Caki2 (cell line): ENCODE results near the gene MACF1. TPM values are rescaled to one million over a fixed set of nuclear protein-coding genes. Genes with fewer than 3 reads are reported as not detected.
"Not testable (repeated sequence)": the region's sequence is repeated elsewhere in the genome, so short reads cannot be mapped to it uniquely, and the experiment has no call there.

Experiments
- DNase-seq: peaks from one replicate; pipeline ENCODE4 v3.0.0-alpha.2; 2015; ENCODE audit warnings: low read depth
- in situ Hi-C: cut with HindIII; loops from 2 replicates; pipeline ENCODE4 v1.10.0; 2016; ENCODE audit warnings: low sequenced_read_pairs, low pct_unique_long_range_greater_than_20kb, mixed read lengths
- total RNA-seq: library from RNA; depleted of rRNA; stranded (reverse); fragments of >200 nt; shearing (Covaris generic); gene quantifications from 2 replicates; pipeline ENCODE4 v1.2.3, GENCODE V29; 2014; ENCODE audit warnings: low replicate concordance; rRNA removed

The MACF1 gene
- total RNA-seq, 1 experiment from 2014 or later, result 51.1 TPM

- in situ Hi-C loops, result no loop called here
- DNase-seq, result no peak
Observed at GRCh38 chr1:39524171-39524570, 319.7 kb downstream of the MACF1 start.

DNA sequence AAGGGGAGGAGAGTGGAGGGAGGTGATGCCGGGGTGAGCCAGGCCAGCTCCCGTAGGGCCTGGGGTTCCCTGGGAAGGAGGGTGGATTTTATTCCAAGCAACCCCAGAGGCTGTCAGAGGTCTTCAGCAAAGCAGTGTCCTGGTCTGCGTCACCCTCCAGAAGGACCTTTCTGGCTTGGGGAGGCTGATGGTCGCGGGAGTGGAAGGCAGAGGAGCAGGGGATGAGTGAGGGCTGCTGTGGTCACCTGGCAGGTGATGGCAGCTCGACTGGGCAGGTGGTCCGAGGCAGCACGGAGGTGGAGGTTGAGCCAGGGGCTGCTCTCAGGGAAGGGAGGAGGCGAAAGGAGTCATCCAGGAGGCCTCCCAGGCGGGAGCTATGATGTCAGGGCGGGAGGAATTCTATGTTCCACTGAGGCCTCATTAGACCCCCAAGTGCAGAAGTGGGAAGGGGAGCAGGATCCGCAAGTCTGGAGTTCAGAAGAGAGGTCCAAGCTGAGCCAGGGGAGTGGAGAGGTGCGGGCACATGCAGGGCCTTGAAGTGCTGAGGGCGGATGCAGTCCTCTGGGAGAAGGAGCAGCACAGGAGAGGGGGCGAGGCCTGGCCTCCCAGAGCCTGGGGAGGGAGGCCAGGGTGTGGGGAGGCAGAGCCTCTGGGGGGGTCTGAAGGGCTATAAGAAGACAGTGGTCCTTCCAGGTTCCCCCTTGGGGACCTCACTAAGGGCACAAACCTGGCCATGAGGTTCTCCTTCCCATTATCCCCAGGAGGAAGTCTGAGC lies 320.3 kb downstream of the MACF1 start:
- in situ Hi-C loops, result no loop called here
- no peak for DNase-seq

GRCh38 chr1:39525366-39526165 lies 321.1 kb downstream of the MACF1 start:
- no peak for DNase-seq
- in situ Hi-C loops, result no loop called here

GRCh38 chr1:39526466-39527189 lies 322.1 kb downstream of the MACF1 start:
- DNase-seq, result no peak
- in situ Hi-C loops, result no loop called here

DNA sequence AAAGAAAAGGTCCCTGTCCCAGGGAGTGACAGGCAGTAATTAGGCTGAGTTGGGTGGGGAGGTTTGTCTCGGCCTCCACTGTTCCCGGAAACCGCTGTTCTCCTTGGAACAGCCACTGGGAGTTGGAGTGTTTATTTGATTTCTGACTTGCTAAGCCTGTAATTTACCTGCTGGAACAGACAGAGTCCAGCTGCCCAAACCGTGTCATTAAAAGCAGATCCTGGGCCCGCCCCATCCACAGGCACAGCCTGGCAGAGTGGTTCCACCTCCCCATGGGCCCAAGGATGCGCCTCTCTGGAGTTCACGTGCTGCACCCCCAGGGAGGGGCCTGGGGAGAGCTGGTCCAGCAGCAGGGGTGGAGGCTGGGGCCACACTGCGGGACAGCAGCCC lies 322.7 kb downstream of the MACF1 start:
- in situ Hi-C loops, DNase-seq: not testable (repeated sequence)

GRCh38 chr1:39528082-39528481 lies 323.6 kb downstream of the MACF1 start:
- in situ Hi-C loops, result no loop called here
- DNase-seq, result no peak

DNA sequence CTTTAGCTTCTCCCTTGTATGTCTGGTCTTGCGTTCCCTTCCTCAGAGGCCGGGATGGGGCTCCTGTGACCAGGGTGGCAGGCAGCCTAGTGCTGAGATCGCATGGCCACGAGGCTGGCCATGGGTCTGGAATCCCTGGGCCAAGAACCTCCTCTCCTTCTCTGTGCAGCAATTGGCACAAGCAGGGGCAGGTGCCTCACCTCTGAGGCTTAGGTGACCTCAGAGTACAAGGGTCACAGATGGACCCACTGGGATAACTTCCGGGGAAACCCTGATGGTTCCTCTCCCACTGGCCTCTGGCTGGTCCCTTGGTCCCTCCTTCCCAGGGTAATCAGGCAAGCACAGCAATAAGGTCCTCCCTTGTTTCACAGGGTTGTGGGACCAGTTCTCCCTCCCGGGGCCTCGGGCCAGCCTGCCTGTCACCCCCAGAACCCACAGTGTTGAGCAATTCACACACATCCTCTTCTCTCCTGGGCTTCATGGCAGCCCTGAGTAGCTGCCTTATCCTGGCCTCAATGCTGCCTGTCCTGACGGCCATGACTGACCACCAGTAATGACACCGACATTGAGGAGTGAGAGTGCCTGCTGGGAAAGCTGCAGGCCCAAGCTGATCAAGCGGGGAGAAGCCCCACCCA lies 325.5 kb downstream of the MACF1 start:
- in situ Hi-C loops, result no loop called here
- DNase-seq, result no peak

DNA sequence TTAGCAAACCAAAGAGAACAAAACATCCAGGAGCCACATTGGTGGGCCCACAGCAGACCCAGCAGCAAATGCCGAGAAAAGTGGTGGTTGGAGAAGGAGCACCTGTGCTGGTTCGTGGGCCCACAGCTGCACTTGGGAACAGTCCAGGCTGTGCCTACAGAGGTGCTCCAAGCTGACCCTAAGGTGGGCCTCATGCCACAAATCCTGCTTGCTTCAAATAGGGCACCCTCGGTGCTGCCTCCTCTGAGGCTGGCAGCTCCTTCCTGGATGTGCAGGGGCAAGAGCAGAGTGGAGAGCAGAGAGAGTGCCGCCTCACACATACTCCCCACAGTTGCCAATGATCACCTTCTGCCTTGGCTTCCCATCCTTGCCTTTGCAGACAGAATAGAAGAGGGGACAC lies 327.0 kb downstream of the MACF1 start:
- DNase-seq, result no peak
- in situ Hi-C loops, result no loop called here

DNA sequence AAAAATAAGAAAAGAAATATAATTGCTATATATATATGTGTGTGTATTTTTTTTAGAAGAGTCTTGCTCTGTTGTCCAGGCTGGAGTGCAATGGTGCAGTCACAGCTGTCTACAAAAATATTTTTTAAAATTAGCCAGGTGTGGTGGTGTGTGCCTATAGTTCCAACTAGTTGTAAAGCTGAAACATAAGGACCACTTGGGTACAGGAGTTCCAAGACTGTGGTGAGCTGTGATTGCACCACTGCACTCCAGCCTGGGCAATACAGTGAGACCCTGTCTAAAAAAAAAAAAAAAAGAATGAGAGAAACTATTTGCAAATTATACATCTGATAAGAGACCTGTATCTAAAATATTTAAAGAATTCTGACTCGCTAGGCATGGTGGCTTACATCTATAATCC lies 328.9 kb downstream of the MACF1 start:
- in situ Hi-C loops, result no loop called here
- DNase-seq, result no peak

Other genes with a start within 250 kb of the MACF1 start
- gene AKIRIN1, start 213.4 kb upstream of the MACF1 start, total RNA-seq, result 8.5 and 38.0 TPM in 2 replicates
- gene NDUFS5, start 178.3 kb upstream of the MACF1 start, total RNA-seq, result 693 and 857 TPM in 2 replicates